ENCODE measurements around the gene CYP27A1.
"Not testable (repeated sequence)": the region's sequence is repeated elsewhere in the genome, so short reads cannot be mapped to it uniquely, and the experiment has no call there.

The CYP27A1 gene

DNA sequence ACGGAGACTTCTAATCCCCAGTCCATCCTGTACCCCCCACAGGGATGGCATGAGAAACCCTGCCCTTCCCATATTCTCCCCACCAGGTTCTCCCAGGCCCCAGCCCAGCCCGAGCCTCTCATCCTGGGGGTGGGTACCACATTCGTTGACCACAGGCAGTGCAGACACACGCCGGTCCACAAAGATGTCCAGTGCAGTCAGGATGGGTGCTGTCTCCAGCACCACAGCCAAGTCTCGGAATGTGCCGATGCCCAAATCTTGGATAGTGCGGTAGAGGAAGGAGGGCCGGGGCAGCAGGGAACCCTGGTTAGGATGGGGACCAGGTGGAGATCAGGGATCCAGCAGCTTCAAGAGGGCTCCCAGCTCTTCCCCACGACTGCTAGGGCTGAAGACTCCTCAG lies 44.8 kb downstream of the CYP27A1 start:
- no peak overlapping the region for H3K4me3 ChIP-seq (ENCODE audit: low read length)
- no peak for TF ChIP-seq ZNF274 (IDR thresholded peaks at IDR 0.05; ENCODE audit: low read depth, low read length)

DNA sequence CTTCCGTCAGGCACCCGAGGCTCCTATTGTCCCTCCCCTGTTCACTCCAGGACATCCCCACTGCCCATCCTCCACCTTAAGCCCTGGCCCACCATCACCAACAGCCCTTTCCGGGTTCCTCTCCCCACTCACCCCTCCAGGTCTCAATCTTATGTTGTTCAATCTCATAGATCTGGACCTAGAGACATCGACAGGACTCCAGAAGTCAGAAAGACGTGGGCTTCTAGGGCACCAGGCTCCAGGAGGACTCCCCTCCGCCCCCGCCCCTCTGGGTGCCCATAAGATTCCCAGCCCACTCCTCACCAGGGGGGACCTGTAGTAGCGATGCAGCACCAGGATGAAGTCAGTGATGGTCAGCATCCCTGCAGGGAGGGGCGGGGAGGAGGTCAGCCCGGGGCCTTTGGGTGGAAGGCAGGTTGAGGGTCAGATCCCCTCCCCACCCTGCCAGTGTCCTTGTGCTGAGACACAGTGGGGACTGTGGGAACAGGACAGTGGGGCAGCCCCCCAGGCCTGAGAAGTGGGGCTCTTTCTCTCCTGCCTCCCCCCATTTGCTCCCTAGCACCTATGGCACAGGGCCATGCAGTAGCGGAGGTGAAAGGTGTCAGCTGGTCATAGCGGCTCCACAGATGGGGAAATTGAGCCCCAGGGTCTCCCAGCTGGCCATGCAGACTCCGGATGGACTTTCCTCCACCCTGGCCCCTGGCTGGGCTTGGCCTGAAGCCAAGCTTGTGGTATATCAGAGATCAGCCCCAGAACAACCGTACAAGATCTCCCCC lies 45.9 kb downstream of the CYP27A1 start:
- TF ChIP-seq ZNF274 (IDR thresholded peaks at IDR 0.05; ENCODE audit: low read depth, low read length), result no peak
- no peak overlapping the region for H3K4me3 ChIP-seq (ENCODE audit: low read length)

DNA sequence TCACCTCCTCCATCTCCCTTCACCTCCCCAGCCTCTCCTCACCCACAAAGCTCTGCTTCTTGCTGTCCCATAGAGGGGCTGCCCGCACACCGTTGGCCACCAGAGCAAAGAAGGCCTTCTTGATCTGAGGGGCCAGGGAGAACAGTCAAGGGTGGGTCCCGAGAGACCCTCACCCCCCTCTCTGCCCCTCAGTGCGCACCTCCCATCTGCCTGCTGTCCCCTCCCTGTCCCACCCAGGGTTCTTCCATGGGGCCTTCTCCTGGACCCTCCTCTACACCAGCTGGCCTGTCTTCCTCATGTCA lies 46.5 kb downstream of the CYP27A1 start:
- no peak overlapping the region for H3K4me3 ChIP-seq (ENCODE audit: low read length)
- TF ChIP-seq ZNF274 (IDR thresholded peaks at IDR 0.05; ENCODE audit: low read depth, low read length), result no peak

DNA sequence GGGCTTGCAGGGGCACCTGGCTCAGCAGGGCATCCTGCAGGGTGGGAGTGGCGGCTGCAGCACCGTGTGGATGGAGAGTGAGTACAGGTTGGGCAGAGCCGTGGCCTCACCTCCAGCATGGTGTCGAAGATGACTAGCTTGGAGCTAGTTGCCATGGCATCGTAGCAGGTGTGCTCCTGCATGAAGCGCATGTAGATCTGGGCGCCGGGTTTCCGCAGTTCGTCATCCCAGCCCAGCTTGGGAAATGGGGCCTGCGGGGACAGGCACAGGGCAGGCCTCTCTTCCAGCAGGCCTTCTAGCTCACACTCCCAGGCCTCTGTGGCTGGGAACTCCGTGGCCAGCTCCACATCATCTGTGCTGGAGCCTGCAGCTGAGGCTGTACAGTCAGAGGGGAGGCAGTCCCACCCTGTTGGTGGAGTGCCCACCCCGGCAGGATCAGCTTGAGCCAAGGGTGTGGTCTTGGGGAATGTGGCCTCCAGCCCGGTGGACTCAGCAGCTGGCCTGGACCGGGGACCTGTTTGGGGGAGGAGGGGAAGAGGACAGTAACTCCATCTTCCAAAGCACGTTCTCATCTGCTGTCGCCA lies 48.0 kb downstream of the CYP27A1 start:
- H3K4me3 ChIP-seq (ENCODE audit: low read length), result no peak overlapping the region
- TF ChIP-seq ZNF274 (IDR thresholded peaks at IDR 0.05; ENCODE audit: low read depth, low read length), result no peak

DNA sequence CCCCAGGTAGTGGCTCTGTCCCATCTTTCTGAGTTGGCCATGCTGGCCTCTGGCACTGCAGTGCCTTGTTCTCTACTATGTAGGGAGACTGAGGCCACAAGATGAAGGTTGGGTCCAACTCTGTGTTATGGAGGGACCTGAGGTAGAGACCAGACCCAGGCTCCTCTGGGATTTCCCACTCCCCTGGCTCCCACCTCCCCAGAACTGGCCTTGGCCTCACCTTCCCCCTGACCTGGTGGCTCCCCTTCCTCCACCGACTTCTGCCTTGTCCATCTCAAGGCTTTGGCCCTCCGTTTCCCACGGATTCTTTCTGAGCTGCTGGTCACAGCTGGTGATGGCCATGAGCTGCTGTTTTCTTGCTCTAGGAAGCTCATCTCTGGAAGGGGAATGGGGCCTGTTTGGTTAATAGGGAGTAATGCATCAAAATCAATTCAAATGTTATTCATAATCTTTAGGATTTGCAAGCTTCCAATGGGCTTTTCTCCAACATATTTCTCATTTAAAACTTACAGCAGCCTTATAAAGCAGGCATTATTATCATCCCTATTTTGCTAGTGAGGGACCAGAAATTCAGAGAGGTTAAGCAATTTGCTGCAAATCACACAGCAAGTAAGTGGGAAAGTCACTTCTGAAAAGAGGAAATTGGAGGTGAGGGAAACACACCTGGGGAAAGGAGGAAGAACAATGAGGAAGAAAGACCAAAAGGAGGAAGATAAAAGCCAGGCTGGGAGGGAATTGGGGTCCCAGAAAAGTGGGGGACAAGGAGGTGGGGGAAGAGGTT lies 48.8 kb downstream of the CYP27A1 start:
- no peak for TF ChIP-seq ZNF274 (IDR thresholded peaks at IDR 0.05; ENCODE audit: low read depth, low read length)
- H3K4me3 ChIP-seq (ENCODE audit: low read length), result no peak overlapping the region

DNA sequence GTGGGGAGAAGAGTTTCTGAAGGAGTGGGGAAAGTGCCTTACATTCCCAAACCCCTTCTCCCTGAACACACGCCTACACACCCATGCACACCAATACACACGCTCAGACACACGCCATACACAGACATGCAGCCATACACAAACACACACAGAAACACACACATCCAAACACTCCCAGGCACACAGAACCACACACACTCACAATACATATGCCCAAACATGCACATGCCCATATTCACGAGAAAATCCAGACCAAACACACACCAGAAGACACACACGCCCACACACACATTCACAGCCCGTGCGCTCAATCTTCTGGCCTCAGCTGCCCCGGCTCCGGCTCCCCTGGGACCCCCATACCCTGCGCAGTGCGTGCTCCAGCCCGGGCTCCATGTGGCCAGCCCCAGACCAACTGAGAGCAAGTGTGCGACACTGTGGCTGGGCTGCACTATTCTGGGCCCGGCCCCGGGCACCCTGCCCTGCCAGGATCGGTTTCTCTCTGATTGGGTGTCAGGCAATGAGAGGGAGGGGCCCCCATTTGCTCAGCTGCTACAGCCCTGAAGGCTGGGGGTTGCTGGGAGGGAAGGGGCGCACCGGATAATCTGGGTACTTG lies 49.5 kb downstream of the CYP27A1 start, which contains the start of gene PRKAG3:
PRKAG3 (minus strand) TSS at position 426 of the 613 bp plus-strand sequence.
- no peak for TF ChIP-seq ZNF274 (IDR thresholded peaks at IDR 0.05; ENCODE audit: low read depth, low read length)
- H3K4me3 ChIP-seq (ENCODE audit: low read length), result no peak within 1 kb of the TSS

DNA sequence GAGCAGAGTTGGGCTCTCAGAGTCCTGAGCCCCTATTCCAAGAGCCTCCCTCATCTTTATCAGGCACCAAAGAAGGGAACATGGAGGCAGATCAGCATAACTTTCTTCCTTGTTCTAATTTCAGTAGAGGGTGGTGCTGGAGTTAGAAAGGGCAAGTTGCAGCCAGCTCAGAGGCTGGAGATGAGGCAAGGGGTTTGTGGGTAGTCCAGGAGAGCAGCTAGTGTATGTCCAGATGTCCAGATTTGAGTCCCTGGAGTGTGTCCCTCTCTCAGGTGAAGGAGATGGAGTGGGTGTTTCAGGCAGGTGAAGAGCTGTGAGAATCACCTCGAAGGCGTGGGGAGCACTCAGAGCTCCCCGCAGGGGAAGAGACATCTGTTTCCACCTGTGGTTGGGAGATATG lies 50.1 kb downstream of the CYP27A1 start:
- no peak for TF ChIP-seq ZNF274 (IDR thresholded peaks at IDR 0.05; ENCODE audit: low read depth, low read length)
- no peak overlapping the region for H3K4me3 ChIP-seq (ENCODE audit: low read length)

DNA sequence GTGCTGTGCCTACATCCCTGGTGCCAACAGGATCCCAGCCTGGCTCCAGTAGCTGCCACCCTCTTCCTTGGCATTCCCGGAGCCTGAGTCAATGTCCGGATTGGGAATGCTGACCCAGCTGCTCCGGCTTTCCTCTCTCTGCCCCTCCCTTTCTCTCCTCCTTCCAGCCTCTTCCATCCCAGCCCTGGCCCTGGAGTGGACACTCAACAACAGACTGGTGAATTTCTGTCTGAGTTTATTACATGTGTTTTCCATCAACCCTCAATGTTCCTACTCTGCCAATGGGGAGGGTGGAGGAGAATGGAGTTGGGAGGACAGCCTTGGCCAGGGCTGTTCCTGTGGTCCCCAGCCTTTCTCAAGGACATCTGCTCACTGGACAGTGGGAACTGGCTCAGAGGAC lies 50.6 kb downstream of the CYP27A1 start:
- H3K4me3 ChIP-seq (ENCODE audit: low read length), result no peak overlapping the region
- no peak for TF ChIP-seq ZNF274 (IDR thresholded peaks at IDR 0.05; ENCODE audit: low read depth, low read length)

DNA sequence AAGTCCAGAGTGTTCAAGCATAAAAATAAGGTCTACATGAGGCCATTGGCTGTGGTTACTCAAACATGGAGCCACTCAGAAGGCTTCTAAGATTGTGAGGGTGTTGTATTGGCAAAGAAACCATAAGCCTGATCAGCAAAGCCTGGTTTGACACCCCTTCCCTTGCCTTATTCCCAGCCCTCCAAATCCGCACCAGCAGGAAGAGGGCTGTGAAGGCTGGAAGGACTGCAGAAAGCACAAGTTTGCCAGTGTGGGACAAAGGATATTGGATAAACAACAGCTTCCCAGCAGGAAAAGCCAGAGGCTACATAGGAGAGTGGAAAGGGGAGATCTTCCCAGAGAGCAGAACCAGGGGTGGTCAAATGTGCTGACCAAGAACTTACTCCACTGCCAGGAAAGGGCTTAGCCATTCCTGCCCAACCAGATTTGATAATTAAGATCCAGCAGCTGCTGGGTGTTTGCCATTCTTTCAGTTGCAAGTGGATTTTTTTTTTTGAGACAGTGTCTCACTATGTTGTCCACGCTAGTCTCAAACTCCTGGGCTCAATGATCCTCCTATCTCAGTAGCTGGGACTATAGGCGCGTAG lies 51.2 kb downstream of the CYP27A1 start:
- no peak for TF ChIP-seq ZNF274 (IDR thresholded peaks at IDR 0.05; ENCODE audit: low read depth, low read length)
- no peak overlapping the region for H3K4me3 ChIP-seq (ENCODE audit: low read length)

DNA sequence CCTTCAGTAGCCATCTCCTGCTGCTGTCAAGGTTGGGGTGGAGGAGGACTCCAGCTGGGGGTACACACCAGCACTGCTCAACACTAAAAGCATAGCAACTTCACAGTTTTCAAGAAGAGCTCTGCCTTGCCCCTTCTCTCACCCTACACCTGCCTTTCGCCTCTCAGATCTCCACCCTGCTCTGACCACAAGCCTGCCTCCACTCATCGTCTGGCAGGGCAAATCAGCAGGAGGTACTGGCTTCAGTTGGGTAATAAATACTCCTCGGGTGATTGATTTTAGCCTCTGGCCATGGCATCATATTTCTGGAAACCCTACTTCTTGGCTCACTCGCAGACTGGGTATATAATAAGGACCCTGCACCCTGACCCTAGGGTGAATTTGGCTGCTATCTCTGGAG lies 52.7 kb downstream of the CYP27A1 start:
- TF ChIP-seq ZNF274 (IDR thresholded peaks at IDR 0.05; ENCODE audit: low read depth, low read length), result no peak

DNA sequence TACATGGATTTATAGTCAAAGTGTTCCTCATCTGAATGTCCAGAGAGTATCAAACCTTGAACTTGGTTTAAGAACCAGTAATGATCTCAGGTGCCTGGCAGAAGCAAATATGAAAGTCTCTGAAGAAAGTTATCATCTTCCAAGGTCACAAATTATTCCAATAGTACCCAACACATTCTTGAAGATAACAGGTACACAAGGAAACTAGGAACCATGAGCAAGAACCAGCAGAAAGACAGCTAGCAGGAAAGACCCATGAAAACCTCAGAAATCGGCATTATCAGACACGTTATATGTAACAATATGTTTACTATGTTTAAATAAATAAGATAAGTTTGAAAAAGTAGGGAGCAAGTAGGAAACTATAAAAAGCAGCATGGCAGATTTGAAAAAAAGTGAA lies 55.5 kb downstream of the CYP27A1 start:
- TF ChIP-seq ZNF274 (IDR thresholded peaks at IDR 0.05; ENCODE audit: low read depth, low read length), result no peak
- no peak overlapping the region for H3K4me3 ChIP-seq (ENCODE audit: low read length)

More for the DNA sequence above, 52.7 kb downstream of the CYP27A1 start:
- no peak overlapping the region for H3K4me3 ChIP-seq (ENCODE audit: low read length)

DNA sequence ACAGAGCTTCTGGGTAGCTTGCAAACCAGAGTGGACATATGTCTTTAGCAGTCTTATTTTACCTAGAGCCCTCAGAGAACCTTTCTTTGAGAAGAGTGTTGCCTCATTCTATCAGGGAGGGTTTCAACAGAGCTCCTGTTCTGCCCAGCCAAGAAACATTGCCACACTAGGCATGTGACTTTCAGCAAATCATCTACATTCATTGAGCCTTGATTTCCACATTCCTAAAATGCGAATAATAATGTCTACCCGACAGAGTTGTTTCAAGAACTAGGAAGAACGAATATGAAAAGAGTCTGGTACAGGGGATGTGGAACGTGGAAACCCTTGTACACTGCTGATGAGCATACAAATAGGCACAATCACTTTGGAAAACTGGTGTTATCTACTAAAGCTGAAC lies 57.5 kb downstream of the CYP27A1 start:
- no peak overlapping the region for H3K4me3 ChIP-seq (ENCODE audit: low read length)
- TF ChIP-seq ZNF274 (IDR thresholded peaks at IDR 0.05; ENCODE audit: low read depth, low read length), result no peak

DNA sequence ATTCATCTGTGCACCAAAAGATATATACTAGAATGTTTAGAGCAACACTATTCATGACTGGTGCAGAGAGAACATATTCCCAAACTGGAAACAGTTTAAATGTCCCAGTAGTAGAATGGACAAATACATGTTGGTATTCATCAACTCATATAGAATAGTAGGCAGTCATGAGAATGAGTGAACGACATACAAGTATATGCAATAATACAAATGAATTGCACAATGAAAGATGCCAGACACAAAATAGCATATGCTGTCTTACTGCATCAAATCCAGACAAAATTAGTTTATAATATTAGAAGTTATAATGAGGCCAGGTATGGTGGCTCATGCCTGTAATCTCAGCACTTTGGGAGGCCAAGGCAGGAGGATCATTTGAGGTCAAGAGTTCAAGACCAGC lies 57.9 kb downstream of the CYP27A1 start:
- H3K4me3 ChIP-seq (ENCODE audit: low read length), result no peak overlapping the region
- no peak for TF ChIP-seq ZNF274 (IDR thresholded peaks at IDR 0.05; ENCODE audit: low read depth, low read length)

DNA sequence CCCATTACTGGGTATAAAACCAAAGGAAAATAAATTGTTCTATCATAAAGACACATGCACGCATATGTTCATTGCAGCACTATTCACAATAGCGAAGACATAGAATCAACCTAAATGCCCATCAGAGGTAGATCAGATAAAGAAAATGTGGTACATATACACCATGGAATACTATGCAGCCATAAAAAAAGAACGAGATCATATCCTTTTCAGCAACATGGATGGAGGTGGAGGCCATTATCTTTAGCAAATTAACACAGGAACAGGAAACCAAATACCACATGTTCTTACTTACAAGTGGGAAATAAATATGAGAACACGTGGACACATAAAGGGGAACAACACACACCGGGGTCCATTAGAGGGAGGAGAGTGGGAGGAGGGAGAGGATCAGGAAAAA lies 62.4 kb downstream of the CYP27A1 start:
- not testable (repeated sequence) for H3K4me3 ChIP-seq (ENCODE audit: low read length)

DNA sequence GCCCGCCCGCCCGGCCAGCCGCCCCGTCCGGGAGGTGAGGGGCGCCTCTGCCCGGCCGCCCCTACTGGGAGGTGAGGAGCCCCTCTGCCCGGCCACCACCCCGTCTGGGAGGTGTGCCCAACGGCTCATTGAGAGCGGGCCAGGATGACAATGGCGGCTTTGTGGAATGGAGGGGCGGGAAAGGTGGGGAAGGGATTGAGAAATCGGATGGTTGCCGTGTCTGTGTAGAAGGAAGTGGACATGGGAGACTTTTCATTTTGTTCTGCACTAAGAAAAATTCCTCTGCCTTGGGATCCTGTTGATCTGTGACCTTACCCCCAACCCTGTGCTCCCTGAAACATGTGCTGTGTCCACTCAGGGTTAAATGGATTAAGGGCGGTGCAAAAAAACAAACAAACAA lies 65.0 kb downstream of the CYP27A1 start:
- not testable (repeated sequence) for H3K4me3 ChIP-seq (ENCODE audit: low read length)

Measured in GM08714 (cell line).